ENCODE data around the gene SYCP2L. TPM values are rescaled to one million over a fixed set of nuclear protein-coding genes. Genes with fewer than 3 reads are reported as not detected.

SYCP2L gene
- total and polyA plus RNA-seq, 2 donors (not counting 3 experiments of a cell fraction or from before 2014, with no cell fraction given) = not detected

DNA sequence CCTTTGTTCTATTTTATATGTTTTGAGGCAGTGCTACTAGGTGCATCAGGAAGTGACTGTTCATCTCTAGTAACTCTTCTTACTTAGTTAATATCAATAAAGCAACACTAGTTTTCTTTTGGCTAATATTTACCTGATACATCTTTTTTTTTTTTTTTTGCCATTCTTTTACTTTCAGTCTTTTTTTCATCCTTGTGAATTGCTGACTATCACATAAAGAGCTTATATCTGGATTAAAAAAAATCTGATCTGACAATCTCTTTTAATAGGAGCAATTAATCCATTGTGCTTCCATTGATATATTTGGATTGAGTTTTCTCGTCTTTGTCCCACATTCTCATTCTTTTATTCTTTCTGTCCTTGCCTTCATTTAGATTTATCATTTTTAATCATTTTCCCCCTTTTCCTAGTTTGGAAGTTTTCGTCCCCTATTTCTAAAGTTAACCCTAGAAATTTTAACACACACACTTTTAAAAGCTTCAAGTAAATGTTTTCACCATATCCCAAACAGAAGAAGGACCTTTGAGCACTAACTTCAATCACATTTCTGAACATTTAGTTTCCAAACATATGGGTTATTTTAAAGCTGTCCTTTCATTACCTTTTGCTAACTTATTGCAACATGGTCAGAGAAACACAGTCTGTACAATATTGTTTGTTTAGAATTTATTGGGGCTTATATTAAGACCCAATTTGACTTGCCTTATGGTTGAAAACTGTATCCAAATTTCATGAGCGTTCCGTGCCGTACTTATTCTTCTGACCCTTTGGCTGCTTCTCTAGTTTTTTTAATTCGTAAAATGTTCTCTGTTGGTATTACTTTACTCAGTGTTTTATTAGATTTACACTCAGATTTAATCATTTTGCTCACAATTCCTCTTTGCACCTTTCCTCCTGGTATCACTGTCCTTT is 63.0 kb downstream of the SYCP2L start:
- H3K79me2 ChIP-seq (ENCODE audit: control insufficient read depth, insufficient read depth, low read length) = no peaks in the 10 kb centered on the region
- POLR2A ChIA-PET = no interaction called here
- BruUV-seq (replicated peaks) = no TSS peak
- H3K9me3 ChIP-seq (replicated peaks; ENCODE audit: control insufficient read depth, insufficient read depth, low read length) = no peaks in the 10 kb centered on the region
- H3K36me3 ChIP-seq (ENCODE audit: control insufficient read depth in 2 of 2, extremely low read depth in 1 of 2, insufficient read depth in 2 of 2, low read length in 2 of 2) = no peaks in the 10 kb centered on the region
- no peak overlapping the region for H2AFZ ChIP-seq (ENCODE audit: low read depth, low read length)
- CTCF ChIA-PET = interaction anchor here (2.7 to 6.1 kb wide), 2 partner anchors 120 to 626 kb away, joined by 47 to 99 read pairs; no protein-coding TSS in a partner anchor
- no peak overlapping the region for H3K27ac ChIP-seq (ENCODE audit: insufficient read depth, low read depth, low read length)
- intact Hi-C loops (cut with micrococcal nuclease) = no loop called here
- dilution Hi-C loops (cut with MboI; ENCODE audit: extremely low pct_ligation_motif_present, low sequenced_read_pairs) = no loop called here
- H3K9me1 ChIP-seq (replicated peaks; ENCODE audit: control insufficient read depth, extremely low read depth, insufficient read depth, low read length) = no peaks in the 10 kb centered on the region
- no peak overlapping the region for H3K4me3 ChIP-seq (replicated peaks in 1 of 3; ENCODE audit: insufficient read depth in 1 of 3, low read depth in 1 of 3, low read length in 3 of 3)
- H3K27me3 ChIP-seq (ENCODE audit: control insufficient read depth in 2 of 2, insufficient read depth in 2 of 2, low read length in 2 of 2) = peaks cover 0 to 2% of the 10 kb centered on the region in 2 experiments
- no peak for FAIRE-seq
- DNase-seq (ENCODE audit: low read depth, low spot score) = no peak
- TF ChIP-seq EZH2 (IDR thresholded peaks at IDR 0.05; ENCODE audit: borderline replicate concordance, low read depth, low read length, severe bottlenecking) (no peak), MYC (IDR thresholded peaks at IDR 0.05; ENCODE audit: low read depth, low read length) (no peak)
- TF ChIP-seq, protein P1, sequence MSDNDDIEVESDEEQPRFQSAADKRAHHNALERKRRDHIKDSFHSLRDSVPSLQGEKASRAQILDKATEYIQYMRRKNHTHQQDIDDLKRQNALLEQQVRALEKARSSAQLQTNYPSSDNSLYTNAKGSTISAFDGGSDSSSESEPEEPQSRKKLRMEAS (IDR thresholded peaks at IDR 0.05; ENCODE audit: insufficient read depth, insufficient read length) = no peak
- no peak overlapping the region for H3K9ac ChIP-seq (replicated peaks; ENCODE audit: extremely low read depth, insufficient read depth, low read length)
- no peaks in the 10 kb centered on the region for H4K20me1 ChIP-seq (replicated peaks; ENCODE audit: control insufficient read depth, extremely low read depth, insufficient read depth, low read length)
- H3K4me1 ChIP-seq (ENCODE audit: control insufficient read depth, extremely low read depth, insufficient read depth, low read length) = no peaks in the 10 kb centered on the region
- H3K4me2 ChIP-seq (ENCODE audit: insufficient read depth, low read length) = no peak overlapping the region

DNA sequence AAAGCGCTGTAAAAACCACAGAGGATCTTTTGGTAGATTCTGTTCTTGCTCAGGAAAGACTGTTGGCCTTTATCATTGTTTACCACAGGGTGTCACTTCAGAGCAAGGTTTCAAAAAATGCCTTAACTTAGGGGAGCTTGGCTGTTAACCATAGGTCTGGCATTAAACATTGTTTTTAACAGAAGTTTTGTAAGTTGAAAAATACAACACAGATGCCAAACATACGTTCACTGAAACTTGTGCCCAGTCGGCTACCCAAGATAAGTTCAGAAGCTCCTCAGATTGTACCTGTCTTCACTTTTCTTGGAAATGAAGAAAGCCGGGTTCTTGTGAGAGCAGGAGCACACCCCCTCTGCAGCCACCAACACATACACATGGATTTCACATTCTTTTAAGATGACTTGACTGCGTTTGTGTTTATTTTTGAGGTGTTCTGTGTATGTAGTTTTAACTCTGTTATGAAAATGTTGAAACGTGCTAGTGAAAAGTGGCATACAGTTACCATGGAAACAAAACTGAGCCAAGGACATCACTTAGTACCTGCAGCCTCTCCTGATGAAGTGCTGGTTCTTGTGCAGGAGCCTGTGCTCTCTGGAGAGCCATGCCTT is 64.9 kb downstream of the SYCP2L start:
- DNase-seq (ENCODE audit: low read depth, low spot score) (peak; percentile 36), FAIRE-seq (peak; percentile 69)
- TF ChIP-seq, protein P2, sequence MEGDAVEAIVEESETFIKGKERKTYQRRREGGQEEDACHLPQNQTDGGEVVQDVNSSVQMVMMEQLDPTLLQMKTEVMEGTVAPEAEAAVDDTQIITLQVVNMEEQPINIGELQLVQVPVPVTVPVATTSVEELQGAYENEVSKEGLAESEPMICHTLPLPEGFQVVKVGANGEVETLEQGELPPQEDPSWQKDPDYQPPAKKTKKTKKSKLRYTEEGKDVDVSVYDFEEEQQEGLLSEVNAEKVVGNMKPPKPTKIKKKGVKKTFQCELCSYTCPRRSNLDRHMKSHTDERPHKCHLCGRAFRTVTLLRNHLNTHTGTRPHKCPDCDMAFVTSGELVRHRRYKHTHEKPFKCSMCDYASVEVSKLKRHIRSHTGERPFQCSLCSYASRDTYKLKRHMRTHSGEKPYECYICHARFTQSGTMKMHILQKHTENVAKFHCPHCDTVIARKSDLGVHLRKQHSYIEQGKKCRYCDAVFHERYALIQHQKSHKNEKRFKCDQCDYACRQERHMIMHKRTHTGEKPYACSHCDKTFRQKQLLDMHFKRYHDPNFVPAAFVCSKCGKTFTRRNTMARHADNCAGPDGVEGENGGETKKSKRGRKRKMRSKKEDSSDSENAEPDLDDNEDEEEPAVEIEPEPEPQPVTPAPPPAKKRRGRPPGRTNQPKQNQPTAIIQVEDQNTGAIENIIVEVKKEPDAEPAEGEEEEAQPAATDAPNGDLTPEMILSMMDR (IDR thresholded peaks at IDR 0.05; ENCODE audit: extremely low read depth in 1 of 2, insufficient read depth in 1 of 2, low read depth in 1 of 2, low read length in 2 of 2) = peak; percentile 19 to 41
- TF ChIP-seq, protein P1 (IDR thresholded peaks at IDR 0.05; ENCODE audit: insufficient read depth, insufficient read length) = no peak
- Histone ChIP-seq H2AFZ (ENCODE audit: low read depth, low read length) (no peak overlapping the region), H3K36me3 (ENCODE audit: control insufficient read depth in 2 of 2, extremely low read depth in 1 of 2, insufficient read depth in 2 of 2, low read length in 2 of 2) (no peaks in the 10 kb centered on the region), H3K4me1 (ENCODE audit: control insufficient read depth, extremely low read depth, insufficient read depth, low read length) (no peaks in the 10 kb centered on the region), H3K9ac (replicated peaks; ENCODE audit: extremely low read depth, insufficient read depth, low read length) (no peak overlapping the region), H3K27me3 (ENCODE audit: control insufficient read depth in 2 of 2, insufficient read depth in 2 of 2, low read length in 2 of 2) (peaks cover 0 to 2% of the 10 kb centered on the region in 2 experiments), H3K9me1 (replicated peaks; ENCODE audit: control insufficient read depth, extremely low read depth, insufficient read depth, low read length) (no peaks in the 10 kb centered on the region), H3K9me3 (replicated peaks; ENCODE audit: control insufficient read depth, insufficient read depth, low read length) (no peaks in the 10 kb centered on the region), H3K4me2 (ENCODE audit: insufficient read depth, low read length) (no peak overlapping the region), H3K27ac (ENCODE audit: insufficient read depth, low read depth, low read length) (no peak overlapping the region), H4K20me1 (replicated peaks; ENCODE audit: control insufficient read depth, extremely low read depth, insufficient read depth, low read length) (no peaks in the 10 kb centered on the region), H3K4me3 (replicated peaks in 1 of 3; ENCODE audit: insufficient read depth in 1 of 3, low read depth in 1 of 3, low read length in 3 of 3) (no peak overlapping the region), H3K79me2 (ENCODE audit: control insufficient read depth, insufficient read depth, low read length) (no peaks in the 10 kb centered on the region)
- ChIA-PET POLR2A (no interaction called here), CTCF (interaction anchor here (0.7 to 6.1 kb wide), 21 partner anchors 10 to 626 kb away, joined by 3 to 99 read pairs (median 4); partner anchors contain the start of gene SMIM13)
- dilution Hi-C loops (cut with MboI; ENCODE audit: extremely low pct_ligation_motif_present, low sequenced_read_pairs) = no loop called here
- BruUV-seq (replicated peaks) = no TSS peak
- intact Hi-C loops (cut with micrococcal nuclease) = no loop called here
